Smooth muscle cell (in vitro differentiated cells): ENCODE measurements around the gene SEC11A. TPM values are rescaled to one million over a fixed set of nuclear protein-coding genes. Genes with fewer than 3 reads are reported as not detected.
"Not testable (repeated sequence)": the region's sequence is repeated elsewhere in the genome, so short reads cannot be mapped to it uniquely, and the experiment has no call there.

ENCODE experiments used
- DNase-seq: peaks from one replicate; lab custom pipeline; 2025; ENCODE audit not compliant: unreplicated experiment; lab: John Stamatoyannopoulos, UW
- H2AFZ ChIP-seq: fragments of 200-600 bp; sonication (generic); 2 replicates; pipeline ENCODE4 v1.6.0; 2016; ENCODE audit warnings: antibody characterized with exemption, low read depth, mild to moderate bottlenecking
- H3F3A ChIP-seq: fragments of 200-600 bp; sonication (generic); 2 replicates; pipeline ENCODE4 v1.6.0; 2017; ENCODE audit warnings: antibody characterized with exemption, low read depth
- H3K27ac ChIP-seq: fragments of 200-600 bp; sonication (generic); 2 replicates; pipeline ENCODE4 v1.5.1; 2016; ENCODE audit warnings: low read depth, mild to moderate bottlenecking
- H3K27me3 ChIP-seq: fragments of 200-600 bp; sonication (generic); 2 replicates; pipeline ENCODE4 v1.6.1; 2016; ENCODE audit warnings: low read depth, mild to moderate bottlenecking
- H3K36me3 ChIP-seq: fragments of 200-600 bp; sonication (generic); 2 replicates; pipeline ENCODE4 v1.5.1; 2016; ENCODE audit warnings: low read depth
- H3K4me1 ChIP-seq: fragments of 200-600 bp; sonication (generic); 2 replicates; pipeline ENCODE4 v1.5.1; 2016; ENCODE audit warnings: low read depth
- H3K4me2 ChIP-seq: fragments of 200-600 bp; sonication (generic); 2 replicates; pipeline ENCODE4 v1.6.0; 2016; ENCODE audit warnings: mild to moderate bottlenecking
- H3K4me3 ChIP-seq: fragments of 200-600 bp; sonication (generic); 2 replicates; pipeline ENCODE4 v1.5.1; 2016; ENCODE audit warnings: mild to moderate bottlenecking
- H3K79me2 ChIP-seq: fragments of 200-600 bp; sonication (generic); 2 replicates; pipeline ENCODE4 v1.6.0; 2016; ENCODE audit warnings: low read depth, mild to moderate bottlenecking
- H3K9ac ChIP-seq: fragments of 200-600 bp; sonication (generic); 2 replicates; pipeline ENCODE4 v1.6.0; 2016; ENCODE audit warnings: low read depth
- H3K9me3 ChIP-seq: fragments of 200-600 bp; sonication (generic); replicated peaks from 2 replicates; pipeline ENCODE4 v1.5.1; 2016; ENCODE audit warnings: low read depth
- H4K20me1 ChIP-seq: fragments of 200-600 bp; sonication (generic); 2 replicates; pipeline ENCODE4 v1.6.0; 2016; ENCODE audit warnings: low read depth
- WGBS: methylation state at CpG from one replicate; pipeline ENCODE4 v1.1.7; 2016; ENCODE audit warnings: low lambda C conversion rate; 5-methylcytosine and 5-hydroxymethylcytosine counted together
- polyA plus RNA-seq: library from polyadenylated mRNA; unstranded; fragments of >200 nt; fragmentation: Nextera tagmentation; extraction: Ambion mirVana; gene quantifications from 2 replicates; pipeline ENCODE4 v1.2.1, GENCODE V29; 2016
- total RNA-seq: library from RNA; depleted of rRNA; stranded (reverse); fragments of >200 nt; gene quantifications from 2 replicates; pipeline ENCODE4 v1.2.3, GENCODE V29; 2014
- TF ChIP-seq, protein P1 (sequence below): fragments of 200-600 bp; sonication (generic); IDR thresholded peaks from 2 replicates; pipeline ENCODE4 v1.5.1; 2017; ENCODE audit warnings: borderline replicate concordance, mild to moderate bottlenecking, antibody characterized with exemption; ENCODE audit not compliant: insufficient read depth, poor library complexity, severe bottlenecking

SEC11A gene
- total and polyA plus RNA-seq, 2 experiments from 2014 or later: 228 to 276 TPM

DNA sequence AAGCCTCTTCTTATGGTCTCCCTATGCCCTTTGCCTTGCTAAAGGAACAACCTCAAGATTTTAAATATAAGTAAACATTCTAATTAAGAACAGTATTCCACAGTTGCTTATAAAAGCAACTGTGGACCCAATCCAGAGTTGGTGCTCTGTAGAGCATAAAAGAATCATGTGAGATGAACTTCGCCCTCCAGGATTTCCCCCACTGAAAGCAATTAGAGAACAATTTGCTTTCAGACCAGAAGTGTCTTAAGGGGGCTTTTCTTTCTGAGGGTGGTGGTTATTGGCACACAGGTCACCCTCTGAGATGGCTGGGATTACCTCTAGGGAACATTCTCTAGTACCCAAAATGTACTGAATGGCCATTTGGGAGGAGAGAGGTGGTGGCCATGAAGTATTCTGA lies 43.1 kb upstream of the SEC11A start:
- Histone ChIP-seq H3K27me3 (no peaks in the 10 kb centered on the region), H3K4me1 (no peaks in the 10 kb centered on the region), H2AFZ (no peak overlapping the region), H3K79me2 (peaks cover 100% of the 10 kb centered on the region), H3K36me3 (no peaks in the 10 kb centered on the region), H3K4me2 (no peak overlapping the region), H3K4me3 (no peak overlapping the region), H3K9ac (no peak overlapping the region), H3K27ac (no peak overlapping the region), H3F3A (peaks cover 6% of the 10 kb centered on the region), H4K20me1 (peaks cover 100% of the 10 kb centered on the region), H3K9me3 (no peaks in the 10 kb centered on the region)
- 93% methylated on average over 1 of the region's 1 CpG for WGBS
- TF ChIP-seq, protein P1, sequence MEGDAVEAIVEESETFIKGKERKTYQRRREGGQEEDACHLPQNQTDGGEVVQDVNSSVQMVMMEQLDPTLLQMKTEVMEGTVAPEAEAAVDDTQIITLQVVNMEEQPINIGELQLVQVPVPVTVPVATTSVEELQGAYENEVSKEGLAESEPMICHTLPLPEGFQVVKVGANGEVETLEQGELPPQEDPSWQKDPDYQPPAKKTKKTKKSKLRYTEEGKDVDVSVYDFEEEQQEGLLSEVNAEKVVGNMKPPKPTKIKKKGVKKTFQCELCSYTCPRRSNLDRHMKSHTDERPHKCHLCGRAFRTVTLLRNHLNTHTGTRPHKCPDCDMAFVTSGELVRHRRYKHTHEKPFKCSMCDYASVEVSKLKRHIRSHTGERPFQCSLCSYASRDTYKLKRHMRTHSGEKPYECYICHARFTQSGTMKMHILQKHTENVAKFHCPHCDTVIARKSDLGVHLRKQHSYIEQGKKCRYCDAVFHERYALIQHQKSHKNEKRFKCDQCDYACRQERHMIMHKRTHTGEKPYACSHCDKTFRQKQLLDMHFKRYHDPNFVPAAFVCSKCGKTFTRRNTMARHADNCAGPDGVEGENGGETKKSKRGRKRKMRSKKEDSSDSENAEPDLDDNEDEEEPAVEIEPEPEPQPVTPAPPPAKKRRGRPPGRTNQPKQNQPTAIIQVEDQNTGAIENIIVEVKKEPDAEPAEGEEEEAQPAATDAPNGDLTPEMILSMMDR: no peak
- DNase-seq: no peak

DNA sequence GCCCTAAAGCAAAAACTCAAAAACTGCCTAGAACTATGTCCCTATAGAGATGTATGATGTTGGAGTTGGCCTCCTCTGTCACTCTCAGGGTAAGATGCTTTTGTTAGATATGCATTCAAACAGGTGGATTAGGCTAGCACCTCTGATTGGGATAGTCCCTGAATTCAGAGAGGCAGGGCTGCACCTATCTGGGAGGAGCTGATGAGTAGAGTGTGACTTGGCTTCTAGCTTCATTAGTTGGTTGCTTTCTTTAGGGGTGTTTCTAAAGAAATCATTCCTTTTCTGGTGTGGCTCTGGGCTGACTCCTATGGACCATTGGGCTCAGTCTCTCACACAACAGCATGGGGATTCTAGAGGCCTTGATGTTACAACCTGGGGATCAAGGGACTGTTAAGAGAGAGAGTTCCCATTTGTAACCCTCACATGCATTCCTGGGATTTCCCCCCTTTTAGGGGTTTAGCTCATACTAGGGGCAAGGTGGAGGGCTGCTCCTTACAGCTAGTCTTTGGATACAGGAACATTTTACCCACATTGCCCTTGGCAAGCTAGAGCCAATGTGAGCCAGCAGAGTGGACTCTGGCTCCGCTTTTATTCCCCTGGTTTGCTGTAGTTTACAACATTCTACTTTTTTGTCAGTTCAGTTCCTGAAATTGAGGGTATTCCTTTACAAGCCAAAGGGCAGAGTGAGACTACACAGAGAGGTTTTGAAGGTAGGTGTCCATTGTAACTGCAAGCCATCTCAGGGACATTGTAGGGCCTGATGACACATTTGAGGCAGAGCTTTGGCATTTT lies 40.0 kb upstream of the SEC11A start:
- Histone ChIP-seq H3K4me2 (no peak overlapping the region), H3K36me3 (no peaks in the 10 kb centered on the region), H3K4me3 (no peak overlapping the region), H4K20me1 (peaks cover 100% of the 10 kb centered on the region), H3K27ac (no peak overlapping the region), H3K79me2 (peaks cover 100% of the 10 kb centered on the region), H2AFZ (no peak overlapping the region), H3K4me1 (peaks cover 4% of the 10 kb centered on the region), H3K9me3 (no peaks in the 10 kb centered on the region), H3K27me3 (no peaks in the 10 kb centered on the region), H3F3A (no peaks in the 10 kb centered on the region), H3K9ac (no peak overlapping the region)
- WGBS: 95% methylated on average over 1 of the region's 1 CpG
- TF ChIP-seq, protein P1: no peak
- no peak for DNase-seq

DNA sequence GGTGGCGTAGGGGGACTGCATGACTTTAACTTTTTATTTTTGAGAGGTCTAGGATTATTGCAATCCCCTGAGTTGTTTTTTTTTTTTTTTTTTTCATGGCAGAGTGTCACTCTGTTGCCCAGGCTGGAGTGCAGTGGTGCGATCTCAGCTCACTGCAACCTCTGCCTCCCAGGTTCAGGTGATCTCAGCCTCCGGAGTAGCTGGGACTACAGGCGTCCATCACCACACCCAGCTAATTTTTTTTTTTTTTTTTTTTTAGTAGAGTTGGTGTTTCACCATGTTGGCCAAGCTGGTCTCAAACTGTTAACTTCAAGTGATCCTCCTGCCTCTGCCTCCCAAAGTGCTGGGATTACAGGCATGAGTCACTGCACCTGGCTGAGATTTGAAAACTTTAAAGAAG lies 39.0 kb upstream of the SEC11A start:
- H4K20me1 ChIP-seq: peaks cover 100% of the 10 kb centered on the region
- 79% methylated on average over 4 of the region's 4 CpGs for WGBS

DNA sequence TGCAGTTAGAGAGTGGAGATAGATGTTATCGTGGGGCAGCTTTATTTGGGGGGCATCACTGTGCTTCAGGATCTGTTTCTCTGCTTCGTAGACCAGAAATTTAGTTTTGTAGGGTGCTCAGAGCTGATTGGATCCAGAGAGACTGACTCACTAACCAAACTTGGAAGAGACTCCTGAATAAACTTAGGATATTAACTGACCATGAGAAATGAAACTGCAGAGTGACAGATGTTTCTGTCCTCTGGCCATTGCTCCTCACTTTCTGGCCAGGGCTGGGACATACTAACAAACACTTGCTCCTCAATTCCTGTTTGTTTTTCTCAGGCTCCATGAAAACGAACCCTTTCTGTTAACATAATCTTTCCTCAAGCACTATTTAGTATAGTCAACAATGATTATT lies 36.8 kb upstream of the SEC11A start:
- H3K79me2 ChIP-seq: peaks cover 89% of the 10 kb centered on the region
- no peak for DNase-seq
- no peaks in the 10 kb centered on the region for H3K27me3 ChIP-seq
- no peak overlapping the region for H3K4me3 ChIP-seq
- H3K4me2 ChIP-seq: peak overlapping the region; percentile 19
- no peak overlapping the region for H3K9ac ChIP-seq
- H3K9me3 ChIP-seq: no peaks in the 10 kb centered on the region
- H2AFZ ChIP-seq: no peak overlapping the region
- peak overlapping the region; percentile 30 for H3K27ac ChIP-seq
- H3F3A ChIP-seq: no peaks in the 10 kb centered on the region
- TF ChIP-seq, protein P1: no peak
- no peaks in the 10 kb centered on the region for H3K36me3 ChIP-seq
- H3K4me1 ChIP-seq: peaks cover 18% of the 10 kb centered on the region
- 77% methylated on average over 3 of the region's 3 CpGs for WGBS
- H4K20me1 ChIP-seq: peaks cover 85% of the 10 kb centered on the region

More for the DNA sequence above, 39.0 kb upstream of the SEC11A start:
- H3K9me3 ChIP-seq, H3K4me2 ChIP-seq, H3K36me3 ChIP-seq, H3K4me3 ChIP-seq, H3K27me3 ChIP-seq, H2AFZ ChIP-seq, H3K9ac ChIP-seq, DNase-seq, H3K27ac ChIP-seq, H3F3A ChIP-seq: not testable (repeated sequence)
- Histone ChIP-seq H3K4me1 (peaks cover 13% of the 10 kb centered on the region), H3K79me2 (peaks cover 100% of the 10 kb centered on the region)
